H9 (cell line): ENCODE results near the gene PTCH1. TPM values are rescaled to one million over a fixed set of nuclear protein-coding genes. Genes with fewer than 3 reads are reported as not detected.

Experiments
- DNase-seq: peaks from one replicate; pipeline ENCODE4 v3.0.0-alpha.2; 2017
- H2AFZ ChIP-seq: one replicate; pipeline ENCODE4 v1.6.1; 2013; ENCODE audit warnings: mild to moderate bottlenecking, low read length, control low read depth, moderate library complexity
- H2AK5ac ChIP-seq: 2 replicates; pipeline ENCODE4 v1.6.1; 2013; ENCODE audit warnings: low read length, control low read depth, mixed read lengths; ENCODE audit not compliant: insufficient read length
- H2BK120ac ChIP-seq: one replicate; pipeline ENCODE4 v1.6.1; 2013; ENCODE audit warnings: low read depth, mild to moderate bottlenecking, low read length, control low read depth, inconsistent platforms; ENCODE audit not compliant: poor library complexity, severe bottlenecking
- H2BK12ac ChIP-seq: 2 replicates; pipeline ENCODE4 v1.6.1; 2013; ENCODE audit warnings: low read length, control low read depth, mixed read lengths, low read depth; ENCODE audit not compliant: insufficient read length
- H2BK15ac ChIP-seq: 2 replicates; pipeline ENCODE4 v1.6.1; 2013; ENCODE audit warnings: low read depth, low read length, control low read depth
- H2BK20ac ChIP-seq: one replicate; pipeline ENCODE4 v1.6.1; 2013; ENCODE audit warnings: low read depth, mild to moderate bottlenecking, low read length, control low read depth, inconsistent platforms; ENCODE audit not compliant: poor library complexity, severe bottlenecking
- H2BK5ac ChIP-seq: 2 replicates; pipeline ENCODE4 v1.6.1; 2013; ENCODE audit warnings: low read length, control low read depth, mixed read lengths; ENCODE audit not compliant: insufficient read length
- H3K14ac ChIP-seq: 2 replicates; pipeline ENCODE4 v1.6.1; 2013; ENCODE audit warnings: low read length, control low read depth; ENCODE audit not compliant: insufficient read depth
- H3K18ac ChIP-seq: 2 replicates; pipeline ENCODE4 v1.6.1; 2013; ENCODE audit warnings: low read depth, mild to moderate bottlenecking, mixed read lengths, low read length, control low read depth; ENCODE audit not compliant: insufficient read length
- H3K23ac ChIP-seq: 2 replicates; pipeline ENCODE4 v1.6.1; 2013; ENCODE audit warnings: low read length, control low read depth, mixed read lengths, low read depth; ENCODE audit not compliant: insufficient read length
- H3K23me2 ChIP-seq: 2 replicates; pipeline ENCODE4 v1.6.1; 2013; ENCODE audit warnings: low read depth, mild to moderate bottlenecking, mixed read lengths, low read length, control low read depth; ENCODE audit not compliant: insufficient read length, poor library complexity, severe bottlenecking
- H3K27ac ChIP-seq: 2 replicates; pipeline ENCODE4 v1.5.1; 2013; ENCODE audit warnings: low read length, control low read depth, mixed read lengths, low read depth; ENCODE audit not compliant: insufficient read length
- H3K27me3 ChIP-seq: 2 replicates; pipeline ENCODE4 v1.6.1; 2013; ENCODE audit warnings: low read length, control low read depth, inconsistent platforms; ENCODE audit not compliant: insufficient read depth
- H3K4ac ChIP-seq: 2 replicates; pipeline ENCODE4 v1.6.1; 2013; ENCODE audit warnings: low read depth, mild to moderate bottlenecking, control low read depth, inconsistent platforms, low read length, moderate library complexity
- H3K4me1 ChIP-seq: 2 replicates; pipeline ENCODE4 v1.6.1; 2013; ENCODE audit warnings: low read length, control low read depth, inconsistent platforms; ENCODE audit not compliant: insufficient read depth
- H3K4me2 ChIP-seq: 2 replicates; pipeline ENCODE4 v1.6.1; 2013; ENCODE audit warnings: low read length, control low read depth, mixed read lengths; ENCODE audit not compliant: insufficient read length, insufficient read depth
- H3K56ac ChIP-seq: 2 replicates; pipeline ENCODE4 v1.6.1; 2013; ENCODE audit warnings: low read depth, mild to moderate bottlenecking, mixed read lengths, low read length, control low read depth; ENCODE audit not compliant: insufficient read length
- H3K79me1 ChIP-seq: 2 replicates; pipeline ENCODE4 v1.6.1; 2013; ENCODE audit warnings: low read depth, mild to moderate bottlenecking, moderate library complexity, low read length, control low read depth, inconsistent platforms; ENCODE audit not compliant: insufficient read depth, poor library complexity, severe bottlenecking
- H3K79me2 ChIP-seq: 2 replicates; pipeline ENCODE4 v1.6.1; 2013; ENCODE audit warnings: low read length, control low read depth, inconsistent platforms; ENCODE audit not compliant: insufficient read depth
- H3K9ac ChIP-seq: 2 replicates; pipeline ENCODE4 v1.6.1; 2013; ENCODE audit warnings: low read length, control low read depth, mixed read lengths; ENCODE audit not compliant: insufficient read length; ENCODE audit errors: extremely low read depth
- H3K9me3 ChIP-seq: one replicate; pipeline ENCODE4 v1.6.1; 2013; ENCODE audit warnings: low read depth, low read length, inconsistent platforms; ENCODE audit not compliant: control insufficient read depth
- H3T11ph ChIP-seq: one replicate; pipeline ENCODE4 v1.6.1; 2013; ENCODE audit warnings: mild to moderate bottlenecking, low read length, control low read depth, inconsistent platforms
- H4K20me1 ChIP-seq: one replicate; pipeline ENCODE4 v1.6.1; 2013; ENCODE audit not compliant: control insufficient read depth, insufficient read length, insufficient read depth
- H4K5ac ChIP-seq: 2 replicates; pipeline ENCODE4 v1.6.1; 2013; ENCODE audit warnings: low read depth, mild to moderate bottlenecking, mixed read lengths, low read length, control low read depth; ENCODE audit not compliant: insufficient read length
- H4K8ac ChIP-seq: replicated peaks from 2 replicates; pipeline ENCODE4 v1.6.1; 2013; ENCODE audit warnings: low read length, control low read depth, mixed read lengths, low read depth; ENCODE audit not compliant: insufficient read length
- H4K91ac ChIP-seq: 2 replicates; pipeline ENCODE4 v1.6.1; 2013; ENCODE audit warnings: low read depth, mild to moderate bottlenecking, moderate library complexity, mixed read lengths, low read length, control low read depth; ENCODE audit not compliant: insufficient read length
- H3K27ac Mint-ChIP-seq, 3 experiments: 2 replicates in 2 of 3; 3 replicates in 1 of 3; pipeline ENCODE4 v1.8.0; 2020 to 2021; ENCODE audit warnings: mixed read lengths in 3 of 3, mild to moderate bottlenecking in 1 of 3, moderate library complexity in 1 of 3
- H3K27me3 Mint-ChIP-seq: 2 replicates; pipeline ENCODE4 v1.8.0; 2021; ENCODE audit warnings: low read depth, mild to moderate bottlenecking, moderate library complexity, mixed read lengths
- H3K36me3 Mint-ChIP-seq, 3 experiments: 2 replicates in 2 of 3; 3 replicates in 1 of 3; pipeline ENCODE4 v1.8.0; 2020 to 2021; ENCODE audit warnings: low read depth in 3 of 3, mixed read lengths in 3 of 3; ENCODE audit not compliant: insufficient read depth in 1 of 3
- H3K4me1 Mint-ChIP-seq, 2 experiments: 2 replicates each; pipeline ENCODE4 v1.8.0; 2020; ENCODE audit warnings: mixed read lengths in 2 of 2
- H3K4me3 Mint-ChIP-seq, 2 experiments: 2 replicates in 1 of 2; 3 replicates in 1 of 2; pipeline ENCODE4 v1.8.0; 2020 to 2021; ENCODE audit warnings: mild to moderate bottlenecking in 2 of 2, mixed read lengths in 2 of 2, moderate library complexity in 1 of 2
- H3K9me3 Mint-ChIP-seq, 2 experiments: 2 replicates in 1 of 2; 3 replicates in 1 of 2; pipeline ENCODE4 v1.8.0; 2020; ENCODE audit warnings: mild to moderate bottlenecking in 2 of 2, mixed read lengths in 2 of 2, moderate library complexity in 1 of 2
- WGBS: extraction: QIAGEN DNeasy Blood & Tissue Kit; methylation state at CpG from one replicate; pipeline ENCODE4 v1.1.7; 2013; ENCODE audit warnings: missing lambda C conversion rate, low lambda C conversion rate, mixed read lengths; ENCODE audit not compliant: insufficient read length; ENCODE audit errors: extremely low coverage; 5-methylcytosine and 5-hydroxymethylcytosine counted together
- total RNA-seq: library from RNA; stranded (reverse); gene quantifications from 2 replicates; pipeline ENCODE4 v1.2.1, GENCODE V29; 2021
- TF ChIP-seq, protein P1 (sequence below): fragments of 200-600 bp; sonication (generic); conservative IDR thresholded peaks from 3 replicates; pipeline ENCODE4 v1.8.0; 2021; ENCODE audit warnings: antibody characterized with exemption, mild to moderate bottlenecking

PTCH1 gene
- total RNA-seq, 1 experiment from 2014 or later, result 9.1 TPM

DNA sequence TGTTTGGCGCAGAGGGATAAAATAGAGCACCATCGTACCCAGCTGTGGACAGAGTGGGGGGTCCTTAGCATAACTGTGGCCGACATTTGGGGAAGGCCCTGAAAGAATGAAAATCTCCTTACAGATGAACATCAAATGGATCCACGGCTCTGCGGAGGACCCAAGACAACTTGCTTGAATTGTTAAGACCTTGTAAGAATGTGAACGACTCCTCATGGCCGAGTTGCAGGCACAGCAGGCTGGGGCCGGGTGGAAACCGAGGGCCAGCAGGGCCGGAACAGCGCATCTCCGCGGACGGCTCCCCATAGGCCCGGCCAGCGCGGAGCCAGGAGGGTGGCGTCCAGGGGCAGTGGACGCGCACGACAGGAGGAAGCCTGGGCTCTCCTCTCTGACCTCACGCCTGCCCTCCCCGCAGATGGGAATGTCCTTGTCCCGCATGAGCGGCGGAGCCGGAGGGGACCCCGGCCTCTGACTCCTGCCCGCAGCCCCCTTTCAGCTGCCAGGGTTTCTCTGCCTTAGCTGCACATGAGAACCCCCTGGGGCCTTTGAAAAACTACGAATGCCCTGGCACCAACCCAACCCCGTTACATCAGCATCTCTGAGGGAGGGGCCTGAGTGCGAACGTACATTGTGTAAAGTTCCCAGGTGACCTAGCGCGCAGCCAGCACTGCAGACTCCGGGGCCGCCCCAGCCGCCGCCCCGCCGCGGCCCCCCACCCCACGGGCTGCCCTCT is 36.2 kb upstream of the PTCH1 start:
- no peak overlapping the region for H4K91ac ChIP-seq
- no peak overlapping the region for H4K8ac ChIP-seq
- Mint-ChIP-seq H3K4me1 (peaks cover 13 to 29% of the 10 kb centered on the region in 2 experiments), H3K4me3 (peak overlapping the region; percentile 60 to 75), H3K9me3 (peaks cover 0 to 23% of the 10 kb centered on the region in 2 experiments; a peak in 3 of 5 replicates), H3K36me3 (peaks cover 0 to 9% (median 7%) of the 10 kb centered on the region in 3 experiments; a peak in 4 of 7 replicates), H3K27ac (peak overlapping the region in 1 of 3 experiments; percentile 78; a peak in 1 of 7 replicates), H3K27me3 (peaks cover 100% of the 10 kb centered on the region)
- no peak overlapping the region for H2AK5ac ChIP-seq
- H3K27ac ChIP-seq, result no peak overlapping the region
- H3K79me1 ChIP-seq, result no peaks in the 10 kb centered on the region
- H3K27me3 ChIP-seq, result peaks cover 36% of the 10 kb centered on the region; the same call in 1 of the 2 replicates
- H2AFZ ChIP-seq, result no peak overlapping the region
- no peak overlapping the region for H2BK5ac ChIP-seq
- no peak overlapping the region for H2BK15ac ChIP-seq
- H3K4me1 ChIP-seq, result no peaks in the 10 kb centered on the region
- no peak overlapping the region for H3K23ac ChIP-seq
- DNase-seq, result peak; percentile 65
- H3K9me3 ChIP-seq, result no peaks in the 10 kb centered on the region
- H3T11ph ChIP-seq, result no peak overlapping the region
- H3K4ac ChIP-seq, result no peak overlapping the region
- peak overlapping the region; percentile 39 for H3K18ac ChIP-seq
- H3K4me2 ChIP-seq, result peak overlapping the region; percentile 53
- no peak overlapping the region for H3K56ac ChIP-seq
- no peak overlapping the region for H3K9ac ChIP-seq
- peak overlapping the region; percentile 67; the same call in 1 of the 2 replicates for H3K14ac ChIP-seq
- H2BK12ac ChIP-seq, result no peak overlapping the region
- no CpG with 5 or more reads among the region's 43 CpGs for WGBS
- TF ChIP-seq, protein P1, sequence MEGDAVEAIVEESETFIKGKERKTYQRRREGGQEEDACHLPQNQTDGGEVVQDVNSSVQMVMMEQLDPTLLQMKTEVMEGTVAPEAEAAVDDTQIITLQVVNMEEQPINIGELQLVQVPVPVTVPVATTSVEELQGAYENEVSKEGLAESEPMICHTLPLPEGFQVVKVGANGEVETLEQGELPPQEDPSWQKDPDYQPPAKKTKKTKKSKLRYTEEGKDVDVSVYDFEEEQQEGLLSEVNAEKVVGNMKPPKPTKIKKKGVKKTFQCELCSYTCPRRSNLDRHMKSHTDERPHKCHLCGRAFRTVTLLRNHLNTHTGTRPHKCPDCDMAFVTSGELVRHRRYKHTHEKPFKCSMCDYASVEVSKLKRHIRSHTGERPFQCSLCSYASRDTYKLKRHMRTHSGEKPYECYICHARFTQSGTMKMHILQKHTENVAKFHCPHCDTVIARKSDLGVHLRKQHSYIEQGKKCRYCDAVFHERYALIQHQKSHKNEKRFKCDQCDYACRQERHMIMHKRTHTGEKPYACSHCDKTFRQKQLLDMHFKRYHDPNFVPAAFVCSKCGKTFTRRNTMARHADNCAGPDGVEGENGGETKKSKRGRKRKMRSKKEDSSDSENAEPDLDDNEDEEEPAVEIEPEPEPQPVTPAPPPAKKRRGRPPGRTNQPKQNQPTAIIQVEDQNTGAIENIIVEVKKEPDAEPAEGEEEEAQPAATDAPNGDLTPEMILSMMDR, result no peak
- H4K5ac ChIP-seq, result no peak overlapping the region
- H4K20me1 ChIP-seq, result no peaks in the 10 kb centered on the region
- H2BK20ac ChIP-seq, result no peak overlapping the region
- peaks cover 10% of the 10 kb centered on the region for H3K23me2 ChIP-seq
- no peaks in the 10 kb centered on the region for H3K79me2 ChIP-seq
- no peak overlapping the region for H2BK120ac ChIP-seq
